Choroid plexus epithelial cell (primary cell): ENCODE results near the gene DNAJC30.

Source experiments
- DNase-seq: peaks from one replicate; pipeline ENCODE4 v3.0.0-alpha.2; 2010; ENCODE audit warnings: low read depth
- H3K4me3 ChIP-seq: 2 replicates; pipeline ENCODE4 v1.5.1; 2011; ENCODE audit warnings: low read depth, mild to moderate bottlenecking, control low read depth, low read length, moderate library complexity
- CTCF ChIP-seq: conservative IDR thresholded peaks from 2 replicates; pipeline ENCODE4 v1.5.1; 2011; ENCODE audit warnings: low read depth, mild to moderate bottlenecking, control low read depth, inconsistent platforms, low read length, moderate library complexity

Gene DNAJC30

GRCh38 chr7:73646785-73647724, 36.2 kb downstream of the DNAJC30 start:
- H3K4me3 ChIP-seq = no peak overlapping the region

GRCh38 chr7:73645643-73646174, 37.5 kb downstream of the DNAJC30 start:
- no peak for DNase-seq
- H3K4me3 ChIP-seq = no peak overlapping the region
- no peak for TF ChIP-seq CTCF

More at GRCh38 chr7:73646785-73647724, 36.2 kb downstream of the DNAJC30 start:
- DNase-seq = no peak
- TF ChIP-seq CTCF = no peak

GRCh38 chr7:73644688-73645286, 38.5 kb downstream of the DNAJC30 start:
- DNase-seq = no peak
- no peak for TF ChIP-seq CTCF
- no peak overlapping the region for H3K4me3 ChIP-seq

GRCh38 chr7:73642834-73643233, 40.4 kb downstream of the DNAJC30 start:
- no peak overlapping the region for H3K4me3 ChIP-seq
- DNase-seq = no peak
- no peak for TF ChIP-seq CTCF

GRCh38 chr7:73638911-73639310, 44.3 kb downstream of the DNAJC30 start:
- DNase-seq = no peak
- TF ChIP-seq CTCF = no peak

GRCh38 chr7:73635428-73636200, 47.6 kb downstream of the DNAJC30 start:
- DNase-seq = no peak
- TF ChIP-seq CTCF = no peak
- H3K4me3 ChIP-seq = no peak overlapping the region

More at GRCh38 chr7:73638911-73639310, 44.3 kb downstream of the DNAJC30 start:
- H3K4me3 ChIP-seq = no peak overlapping the region
